HUES48 (cell line): ENCODE data around the gene FBXW7.

Experiments used
- H3K27ac ChIP-seq: one replicate; pipeline ENCODE4 v1.7.0; 2013; ENCODE audit warnings: low read depth, low read length, inconsistent platforms
- H3K27me3 ChIP-seq: 2 replicates; pipeline ENCODE4 v1.6.1; 2013; ENCODE audit warnings: mild to moderate bottlenecking, low read length; ENCODE audit not compliant: control insufficient read depth, insufficient read depth
- H3K36me3 ChIP-seq: 2 replicates; pipeline ENCODE4 v1.6.1; 2013; ENCODE audit warnings: low read length; ENCODE audit not compliant: control insufficient read depth, insufficient read depth
- H3K4me1 ChIP-seq: 2 replicates; pipeline ENCODE4 v1.6.1; 2013; ENCODE audit warnings: mild to moderate bottlenecking, low read length; ENCODE audit not compliant: control insufficient read depth, insufficient read depth
- H3K4me3 ChIP-seq: 2 replicates; pipeline ENCODE4 v1.5.1; 2013; ENCODE audit warnings: mild to moderate bottlenecking, low read depth, low read length
- H3K9ac ChIP-seq: 2 replicates; pipeline ENCODE4 v1.6.1; 2013; ENCODE audit warnings: mild to moderate bottlenecking, low read depth, low read length, moderate library complexity
- H3K9me3 ChIP-seq: 2 replicates; pipeline ENCODE4 v1.6.1; 2013; ENCODE audit warnings: low read length; ENCODE audit not compliant: control insufficient read depth, insufficient read depth

Gene FBXW7

GRCh38 chr4:152454398-152455011 lies 81.4 kb downstream of the FBXW7 start:
- H3K9ac ChIP-seq: no peak overlapping the region
- no peaks in the 10 kb centered on the region for H3K27me3 ChIP-seq
- H3K4me1 ChIP-seq: no peaks in the 10 kb centered on the region

GRCh38 chr4:152451496-152451895 lies 84.4 kb downstream of the FBXW7 start:
- Histone ChIP-seq H3K36me3 (no peaks in the 10 kb centered on the region), H3K27ac (no peak overlapping the region), H3K27me3 (no peaks in the 10 kb centered on the region), H3K4me3 (no peak overlapping the region), H3K4me1 (no peaks in the 10 kb centered on the region), H3K9me3 (no peaks in the 10 kb centered on the region), H3K9ac (no peak overlapping the region)

More at GRCh38 chr4:152454398-152455011, 81.4 kb downstream of the FBXW7 start:
- Histone ChIP-seq H3K4me3 (no peak overlapping the region), H3K9me3 (no peaks in the 10 kb centered on the region), H3K27ac (no peak overlapping the region), H3K36me3 (no peaks in the 10 kb centered on the region)

- H3K27me3 ChIP-seq: no peaks in the 10 kb centered on the region
- H3K36me3 ChIP-seq: no peaks in the 10 kb centered on the region
- no peak overlapping the region for H3K4me3 ChIP-seq
- H3K9me3 ChIP-seq: no peaks in the 10 kb centered on the region
- H3K4me1 ChIP-seq: no peaks in the 10 kb centered on the region
- H3K27ac ChIP-seq: no peak overlapping the region
- H3K9ac ChIP-seq: no peak overlapping the region
Observed at GRCh38 chr4:152448854-152449253, 87.0 kb downstream of the FBXW7 start.

DNA sequence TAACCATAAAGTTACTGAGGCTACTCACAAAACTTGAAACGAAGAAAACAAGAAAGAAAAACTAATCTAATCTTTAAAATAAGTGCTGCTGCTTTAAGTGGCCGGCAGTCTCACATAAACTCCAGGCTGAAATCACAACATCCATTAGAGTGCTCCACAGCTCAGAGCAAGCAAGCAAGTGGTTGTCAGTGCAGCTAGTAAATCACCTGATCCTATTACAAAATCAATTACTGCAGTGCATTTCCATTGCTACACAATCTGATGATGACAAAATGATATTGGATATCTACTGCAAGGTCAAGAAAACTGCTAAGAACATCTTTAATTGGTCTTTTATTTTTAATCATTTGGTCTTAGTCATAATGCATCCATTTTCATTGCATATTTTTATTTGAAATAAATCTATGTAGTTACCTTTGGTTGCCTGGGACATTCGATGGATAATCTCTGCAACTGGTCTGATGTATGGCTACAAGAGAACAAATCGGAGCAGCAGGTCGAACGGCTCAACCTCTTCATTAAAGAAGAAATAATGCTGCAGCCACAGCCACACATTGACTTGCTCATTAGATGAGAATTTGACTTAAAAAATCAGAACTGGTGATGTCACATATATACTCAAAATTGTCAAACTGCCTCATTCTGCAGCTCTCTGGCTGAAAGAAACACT lies 87.7 kb downstream of the FBXW7 start:
- H3K36me3 ChIP-seq: no peaks in the 10 kb centered on the region
- no peaks in the 10 kb centered on the region for H3K27me3 ChIP-seq
- no peaks in the 10 kb centered on the region for H3K4me1 ChIP-seq
- H3K27ac ChIP-seq: no peak overlapping the region
- no peak overlapping the region for H3K9ac ChIP-seq
- H3K4me3 ChIP-seq: no peak overlapping the region
- no peaks in the 10 kb centered on the region for H3K9me3 ChIP-seq

- Histone ChIP-seq H3K9me3 (no peaks in the 10 kb centered on the region), H3K4me1 (no peaks in the 10 kb centered on the region), H3K36me3 (no peaks in the 10 kb centered on the region), H3K9ac (no peak overlapping the region), H3K27ac (no peak overlapping the region), H3K27me3 (no peaks in the 10 kb centered on the region), H3K4me3 (no peak overlapping the region)
Observed at GRCh38 chr4:152443859-152444258, 92.0 kb downstream of the FBXW7 start.

GRCh38 chr4:152437561-152437960 lies 98.3 kb downstream of the FBXW7 start:
- H3K4me1 ChIP-seq: peaks cover 13% of the 10 kb centered on the region; the same call in 1 of the 2 replicates

GRCh38 chr4:152436384-152436783 lies 99.5 kb downstream of the FBXW7 start:
- no peaks in the 10 kb centered on the region for H3K27me3 ChIP-seq
- H3K27ac ChIP-seq: no peak overlapping the region
- H3K36me3 ChIP-seq: no peaks in the 10 kb centered on the region
- peaks cover 22% of the 10 kb centered on the region for H3K4me1 ChIP-seq
- no peaks in the 10 kb centered on the region for H3K9me3 ChIP-seq
- no peak overlapping the region for H3K4me3 ChIP-seq
- H3K9ac ChIP-seq: no peak overlapping the region

More at GRCh38 chr4:152437561-152437960, 98.3 kb downstream of the FBXW7 start:
- Histone ChIP-seq H3K36me3 (no peaks in the 10 kb centered on the region), H3K9ac (no peak overlapping the region), H3K9me3 (no peaks in the 10 kb centered on the region), H3K4me3 (no peak overlapping the region), H3K27ac (no peak overlapping the region), H3K27me3 (no peaks in the 10 kb centered on the region)

DNA sequence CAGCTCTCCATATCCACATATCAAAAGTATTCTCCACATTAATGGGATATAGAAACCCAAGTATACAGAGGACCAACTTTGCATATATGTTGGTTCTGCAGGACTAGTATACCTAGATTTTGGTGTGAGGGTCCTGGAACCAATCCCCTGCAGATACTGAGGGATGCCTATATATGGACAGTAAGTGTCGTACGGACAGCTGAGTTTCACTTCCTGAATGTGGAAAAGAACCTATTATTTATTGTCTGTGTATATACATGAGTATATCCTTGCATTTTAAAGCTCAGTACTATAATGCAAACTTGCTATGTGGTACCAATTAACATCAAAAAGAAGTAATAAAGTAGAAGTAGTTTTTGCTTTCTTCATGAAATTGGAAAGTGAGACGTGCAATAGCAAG lies 101.9 kb downstream of the FBXW7 start:
- no peak overlapping the region for H3K27ac ChIP-seq
- H3K4me3 ChIP-seq: no peak overlapping the region
- no peak overlapping the region for H3K9ac ChIP-seq
- peaks cover 30% of the 10 kb centered on the region for H3K4me1 ChIP-seq
- H3K27me3 ChIP-seq: no peaks in the 10 kb centered on the region
- no peaks in the 10 kb centered on the region for H3K36me3 ChIP-seq
- H3K9me3 ChIP-seq: no peaks in the 10 kb centered on the region

DNA sequence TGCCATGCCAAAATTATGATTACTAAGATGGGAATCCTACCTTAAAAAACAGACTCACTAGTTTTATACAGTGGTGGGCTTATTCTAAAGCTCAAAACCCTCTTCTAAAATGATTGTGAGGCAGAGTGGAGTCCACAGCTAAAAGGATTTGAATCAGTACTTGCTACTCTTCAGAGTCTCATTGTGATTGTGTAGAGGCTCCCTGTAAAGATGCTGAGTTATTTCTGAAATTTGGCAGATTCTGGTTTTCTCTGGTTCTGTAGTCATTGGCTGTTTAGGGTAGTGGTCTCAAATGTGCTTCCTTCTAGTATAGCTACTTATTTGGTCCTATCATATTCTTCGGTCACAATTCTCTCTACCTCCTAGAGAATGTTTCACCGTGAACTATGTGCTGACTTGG lies 104.1 kb downstream of the FBXW7 start:
- Histone ChIP-seq H3K36me3 (no peaks in the 10 kb centered on the region), H3K9ac (no peak overlapping the region), H3K4me1 (peaks cover 30% of the 10 kb centered on the region), H3K27me3 (no peaks in the 10 kb centered on the region), H3K9me3 (no peaks in the 10 kb centered on the region), H3K4me3 (no peak overlapping the region), H3K27ac (no peak overlapping the region)

- no peak overlapping the region for H3K4me3 ChIP-seq
- no peaks in the 10 kb centered on the region for H3K27me3 ChIP-seq
- H3K27ac ChIP-seq: peak overlapping the region; percentile 52
- H3K36me3 ChIP-seq: no peaks in the 10 kb centered on the region
- peaks cover 30% of the 10 kb centered on the region for H3K4me1 ChIP-seq
- no peaks in the 10 kb centered on the region for H3K9me3 ChIP-seq
- H3K9ac ChIP-seq: no peak overlapping the region
Observed at GRCh38 chr4:152431291-152431690, 104.6 kb downstream of the FBXW7 start.

DNA sequence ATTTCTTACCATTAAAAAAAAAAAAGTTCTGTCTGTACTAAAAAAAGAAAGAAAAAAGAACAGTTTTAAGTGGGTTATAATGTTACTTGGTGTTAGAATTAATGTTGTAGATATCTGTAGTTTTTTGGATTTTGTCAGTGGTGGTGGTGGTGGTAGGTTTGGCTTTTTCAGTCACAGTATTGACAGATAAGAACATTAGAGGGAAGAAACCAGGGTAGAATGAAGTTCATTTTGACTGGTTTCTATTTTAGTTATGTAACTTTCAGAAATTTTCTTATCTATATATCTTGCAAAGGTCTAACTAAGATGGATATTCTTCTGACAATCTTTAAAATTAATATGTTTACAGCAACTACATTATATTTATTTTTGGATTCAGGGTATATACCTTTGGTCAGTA lies 105.4 kb downstream of the FBXW7 start:
- Histone ChIP-seq H3K27me3 (no peaks in the 10 kb centered on the region), H3K27ac (no peak overlapping the region), H3K4me1 (peaks cover 35% of the 10 kb centered on the region), H3K4me3 (no peak overlapping the region), H3K9me3 (no peaks in the 10 kb centered on the region), H3K9ac (no peak overlapping the region), H3K36me3 (no peaks in the 10 kb centered on the region)
